Transverse colon (tissue), 4 donors: ENCODE results near the gene ROBO1. TPM values are rescaled to one million over a fixed set of nuclear protein-coding genes. Genes with fewer than 3 reads are reported as not detected.

Experiments
- DNase-seq: peaks from one replicate; pipeline ENCODE4 v3.0.0-alpha.2; 2019
- H3K27ac ChIP-seq, 4 donors: fragments of 200-600 bp; sonication (generic); 2 replicates each; pipeline ENCODE4 v1.5.1; 2016 to 2018; ENCODE audit warnings: inconsistent platforms in 4 of 4
- H3K27me3 ChIP-seq: fragments of 200-600 bp; sonication (generic); 2 replicates; pipeline ENCODE4 v1.5.1; 2017; ENCODE audit warnings: inconsistent platforms
- H3K36me3 ChIP-seq, 4 donors: fragments of 200-600 bp; sonication (generic); 2 replicates each; pipeline ENCODE4 v1.5.1; 2017 to 2019; ENCODE audit warnings: inconsistent platforms in 4 of 4
- H3K4me1 ChIP-seq, 4 donors: fragments of 200-600 bp; sonication (generic); 2 replicates each; pipeline ENCODE4 v1.5.1; 2017 to 2020; ENCODE audit warnings: inconsistent platforms in 4 of 4
- H3K4me3 ChIP-seq, 4 donors: fragments of 200-600 bp; sonication (generic); 1 replicate in 1 of 4; 2 replicates in 3 of 4; pipeline versions ENCODE4 v1.5.1 to v1.6.1; 2017 to 2019; ENCODE audit warnings: inconsistent platforms in 4 of 4
- H3K9me3 ChIP-seq, 2 donors: fragments of 200-600 bp; sonication (generic); 2 replicates each; pipeline ENCODE4 v1.5.1; 2017 to 2019; ENCODE audit warnings: inconsistent platforms in 2 of 2
- CTCF ChIP-seq, 5 experiments: fragments of 200-600 bp in 3 of 5; fragments of 450-650 bp in 2 of 5; sonication (generic) in 3 of 5; IDR thresholded peaks; 1 replicate in 2 of 5; 2 replicates in 3 of 5; pipeline ENCODE4 v1.5.1; 2016 to 2017; ENCODE audit warnings: antibody characterized with exemption in 5 of 5, inconsistent platforms in 3 of 5, mild to moderate bottlenecking in 2 of 5, moderate library complexity in 1 of 5
- EP300 ChIP-seq: sonication (generic); formaldehyde crosslinking; IDR thresholded peaks from one replicate; pipeline ENCODE4 v1.6.1; 2017; ENCODE audit warnings: antibody characterized with exemption, low read depth
- POLR2A ChIP-seq: fragments of 450-650 bp; IDR thresholded peaks from one replicate; pipeline ENCODE4 v1.6.1; 2016; ENCODE audit warnings: antibody characterized with exemption, mild to moderate bottlenecking, moderate library complexity
- POLR2AphosphoS5 ChIP-seq, 3 donors: sonication (generic); formaldehyde crosslinking; IDR thresholded peaks; one replicate each; pipeline ENCODE4 v1.6.1; 2016; ENCODE audit warnings: antibody characterized with exemption in 3 of 3
- WGBS, 2 donors: methylation state at CpG; one replicate each; pipeline ENCODE4 v1.1.5; 2018; ENCODE audit warnings: low coverage in 1 of 2; 5-methylcytosine and 5-hydroxymethylcytosine counted together
- in situ Hi-C, 4 donors: fragments of 200-750 bp; cut with MboI; loops; one replicate each; pipeline versions ENCODE4 v1.15.0 to v1.15.1; 2017; ENCODE audit warnings: low sequenced_read_pairs in 3 of 4, low pct_ligation_motif_present in 1 of 4, low pct_unique_long_range_greater_than_20kb in 1 of 4
- intact Hi-C: fragments of 100-400 bp; cut with DNase I; formaldehyde crosslinking; loops from one replicate; pipeline ENCODE4 v1.15.1; 2023; ENCODE audit warnings: low total_unique reads
- total RNA-seq, 4 donors: library from RNA; depleted of rRNA; stranded (reverse); fragments of >200 nt; gene quantifications; one replicate each; pipeline ENCODE4 v1.1.0, GENCODE V29; 2016

ROBO1 gene
- total RNA-seq, 4 donors from 2014 or later, result 7.6 to 68.7 (median 9.1) TPM

- 69 to 81% methylated on average over 3 of the region's 3 CpGs for WGBS, 2 donors
- Histone ChIP-seq H3K27me3 (no peaks in the 10 kb centered on the region), H3K36me3 (no peaks in the 10 kb centered on the region), H3K9me3 (no peaks in the 10 kb centered on the region), H3K27ac (no peak overlapping the region), H3K4me1 (no peaks in the 10 kb centered on the region), H3K4me3 (no peak overlapping the region)
- no peak for DNase-seq
- in situ Hi-C loops (no loop called here), intact Hi-C loops (no loop called here)
- TF ChIP-seq CTCF (IDR thresholded peaks at IDR 0.05) (no peak), POLR2A (no peak), POLR2AphosphoS5 (IDR thresholded peaks at IDR 0.05) (no peak), EP300 (no peak)
Observed at GRCh38 chr3:78604341-78604740, 1163.5 kb downstream of the ROBO1 start.

GRCh38 chr3:78601249-78601648 is 1166.5 kb downstream of the ROBO1 start:
- intact Hi-C loops (no loop called here), in situ Hi-C loops (no loop called here)
- Histone ChIP-seq H3K4me1 (no peaks in the 10 kb centered on the region), H3K4me3 (no peak overlapping the region), H3K27ac (no peak overlapping the region), H3K36me3 (no peaks in the 10 kb centered on the region), H3K9me3 (no peaks in the 10 kb centered on the region), H3K27me3 (no peaks in the 10 kb centered on the region)
- TF ChIP-seq POLR2A (no peak), EP300 (no peak), POLR2AphosphoS5 (IDR thresholded peaks at IDR 0.05) (no peak), CTCF (IDR thresholded peaks at IDR 0.05) (no peak)
- DNase-seq, result no peak
- 82 to 90% methylated on average over 2 of the region's 2 CpGs for WGBS, 2 donors

GRCh38 chr3:78589778-78590177 is 1178.0 kb downstream of the ROBO1 start:
- Histone ChIP-seq H3K4me3 (no peak overlapping the region), H3K27me3 (no peaks in the 10 kb centered on the region), H3K36me3 (no peaks in the 10 kb centered on the region), H3K27ac (no peak overlapping the region), H3K4me1 (no peaks in the 10 kb centered on the region), H3K9me3 (no peaks in the 10 kb centered on the region)
- intact Hi-C loops (loop anchor here (10.0 kb wide), 1 partner anchor 1315 kb away; no protein-coding TSS in a partner anchor), in situ Hi-C loops (no loop called here)
- 14% methylated on average over 1 of the region's 1 CpG for WGBS, 2 donors
- DNase-seq, result no peak
- no peak for TF ChIP-seq EP300
- no peak for TF ChIP-seq POLR2A
- TF ChIP-seq CTCF (IDR thresholded peaks at IDR 0.05), result no peak
- no peak for TF ChIP-seq POLR2AphosphoS5 (IDR thresholded peaks at IDR 0.05)

- no peaks in the 10 kb centered on the region for H3K27me3 ChIP-seq
- H3K36me3 ChIP-seq, result no peaks in the 10 kb centered on the region
- H3K4me3 ChIP-seq, result no peak overlapping the region
- 60 to 81% methylated on average over 2 to 3 of the region's 3 CpGs for WGBS, 2 donors
- no peaks in the 10 kb centered on the region for H3K4me1 ChIP-seq
- no peak overlapping the region for H3K27ac ChIP-seq
- no peak for DNase-seq
- in situ Hi-C loops, result no loop called here
- TF ChIP-seq EP300, result no peak
- TF ChIP-seq CTCF (IDR thresholded peaks at IDR 0.05), result no peak
- TF ChIP-seq POLR2A, result no peak
- TF ChIP-seq POLR2AphosphoS5 (IDR thresholded peaks at IDR 0.05), result no peak
- intact Hi-C loops, result no loop called here
- no peaks in the 10 kb centered on the region for H3K9me3 ChIP-seq
Observed at GRCh38 chr3:78588906-78589621, 1178.7 kb downstream of the ROBO1 start.
